Endothelial cell of umbilical vein (primary cell): Measurements from ENCODE around the gene CRYL1.

Experiments
- EZH2 ChIP-seq: IDR thresholded peaks from 2 replicates; pipeline ENCODE4 v1.6.1; 2012; ENCODE audit warnings: borderline replicate concordance, low read depth, mild to moderate bottlenecking, moderate library complexity, low read length, inconsistent platforms; ENCODE audit not compliant: severe bottlenecking
- GATA2 ChIP-seq: IDR thresholded peaks from 2 replicates; pipeline ENCODE4 v1.7.0; 2011; ENCODE audit warnings: low read depth, mild to moderate bottlenecking, moderate library complexity, mixed read lengths, low read length; ENCODE audit not compliant: insufficient read length, insufficient read depth
- MYC ChIP-seq: IDR thresholded peaks from one replicate; pipeline ENCODE4 v1.6.1; 2011; ENCODE audit warnings: mild to moderate bottlenecking, low read depth, low read length
- POLR2A ChIP-seq: IDR thresholded peaks from 2 replicates; pipeline ENCODE4 v1.6.1; 2012; ENCODE audit warnings: low read depth, mild to moderate bottlenecking, control low read depth, low read length
- POLR2AphosphoS5 ChIP-seq: IDR thresholded peaks from 2 replicates; pipeline ENCODE4 v1.6.1; 2012; ENCODE audit warnings: low read depth, mild to moderate bottlenecking, control low read depth, low read length, moderate library complexity; ENCODE audit not compliant: insufficient read depth
- TF ChIP-seq, protein P1 (sequence below), 2 donors: IDR thresholded peaks; 1 replicate in 1 of 2; 2 replicates in 1 of 2; pipeline ENCODE4 v1.5.1; 2011; ENCODE audit warnings: low read length in 2 of 2, mild to moderate bottlenecking in 2 of 2, moderate library complexity in 2 of 2, control low read depth in 1 of 2, inconsistent platforms in 1 of 2, low read depth in 1 of 2; ENCODE audit not compliant: insufficient read depth in 1 of 2; ENCODE audit errors: extremely low read depth in 1 of 2
- TF ChIP-seq, protein P2 (sequence below): IDR thresholded peaks from 2 replicates; pipeline ENCODE4 v1.6.1; 2011; ENCODE audit not compliant: insufficient read depth, insufficient read length

DNA sequence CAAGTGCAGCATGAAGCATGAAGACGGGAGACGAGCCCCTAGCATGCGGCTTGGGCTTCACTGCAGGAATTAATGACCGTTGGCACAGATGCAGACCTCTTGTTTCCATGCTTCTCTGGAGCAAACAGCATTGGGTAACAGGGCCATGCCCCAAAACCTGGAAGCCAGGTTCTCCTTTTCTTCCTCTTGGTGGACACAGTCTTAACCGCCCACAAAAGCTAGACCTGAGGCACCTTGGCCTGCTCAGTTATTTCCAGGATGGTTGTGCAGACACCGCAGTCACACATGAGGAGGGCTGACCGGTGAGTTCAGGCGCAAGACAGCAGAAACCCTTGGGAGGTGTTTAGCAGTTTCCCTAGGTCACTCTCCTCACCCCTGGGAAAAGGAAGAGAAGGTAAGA is 159.6 kb downstream of the CRYL1 start:
- TF ChIP-seq, protein P1, sequence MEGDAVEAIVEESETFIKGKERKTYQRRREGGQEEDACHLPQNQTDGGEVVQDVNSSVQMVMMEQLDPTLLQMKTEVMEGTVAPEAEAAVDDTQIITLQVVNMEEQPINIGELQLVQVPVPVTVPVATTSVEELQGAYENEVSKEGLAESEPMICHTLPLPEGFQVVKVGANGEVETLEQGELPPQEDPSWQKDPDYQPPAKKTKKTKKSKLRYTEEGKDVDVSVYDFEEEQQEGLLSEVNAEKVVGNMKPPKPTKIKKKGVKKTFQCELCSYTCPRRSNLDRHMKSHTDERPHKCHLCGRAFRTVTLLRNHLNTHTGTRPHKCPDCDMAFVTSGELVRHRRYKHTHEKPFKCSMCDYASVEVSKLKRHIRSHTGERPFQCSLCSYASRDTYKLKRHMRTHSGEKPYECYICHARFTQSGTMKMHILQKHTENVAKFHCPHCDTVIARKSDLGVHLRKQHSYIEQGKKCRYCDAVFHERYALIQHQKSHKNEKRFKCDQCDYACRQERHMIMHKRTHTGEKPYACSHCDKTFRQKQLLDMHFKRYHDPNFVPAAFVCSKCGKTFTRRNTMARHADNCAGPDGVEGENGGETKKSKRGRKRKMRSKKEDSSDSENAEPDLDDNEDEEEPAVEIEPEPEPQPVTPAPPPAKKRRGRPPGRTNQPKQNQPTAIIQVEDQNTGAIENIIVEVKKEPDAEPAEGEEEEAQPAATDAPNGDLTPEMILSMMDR (IDR thresholded peaks at IDR 0.05; ENCODE audit: extremely low read depth in 1 of 2, insufficient read depth in 1 of 2, low read depth in 1 of 2, low read length in 2 of 2): no peak
- TF ChIP-seq EZH2 (no peak), POLR2A (no peak), MYC (no peak), POLR2AphosphoS5 (no peak), GATA2 (no peak)
- TF ChIP-seq, protein P2, sequence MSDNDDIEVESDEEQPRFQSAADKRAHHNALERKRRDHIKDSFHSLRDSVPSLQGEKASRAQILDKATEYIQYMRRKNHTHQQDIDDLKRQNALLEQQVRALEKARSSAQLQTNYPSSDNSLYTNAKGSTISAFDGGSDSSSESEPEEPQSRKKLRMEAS: no peak
